ES-I3 (cell line): Measurements from ENCODE around the gene BCAS4.
A peak's percentile ranks its signal among the peaks of the same experiment; 100 is the strongest.
"Not testable (repeated sequence)": the region's sequence is repeated elsewhere in the genome, so short reads cannot be mapped to it uniquely, and the experiment has no call there.

ENCODE experiments used
- H3K36me3 ChIP-seq: 2 replicates; pipeline ENCODE4 v1.6.1; 2013; ENCODE audit warnings: mild to moderate bottlenecking, low read length, control low read depth, moderate library complexity; ENCODE audit not compliant: insufficient read depth
- H3K4me1 ChIP-seq: 2 replicates; pipeline ENCODE4 v1.6.1; 2013; ENCODE audit warnings: mild to moderate bottlenecking, control low read depth, low read length; ENCODE audit not compliant: insufficient read depth
- H3K9ac ChIP-seq: 2 replicates; pipeline ENCODE4 v1.6.1; 2013; ENCODE audit warnings: low read depth, mild to moderate bottlenecking, low read length, moderate library complexity
- H3K9me3 ChIP-seq: 2 replicates; pipeline ENCODE4 v1.6.1; 2013; ENCODE audit warnings: mild to moderate bottlenecking, low read length, moderate library complexity; ENCODE audit not compliant: control insufficient read depth, insufficient read depth

BCAS4 gene

GRCh38 chr20:50783903-50784302 lies 11.0 kb upstream of the BCAS4 start:
- Histone ChIP-seq H3K9me3 (0 out of 2 replicates have a peak, but pooled peaks cover 6% of the 10 kb centered on the region), H3K9ac (no peak overlapping the region), H3K36me3 (no peaks in the 10 kb centered on the region), H3K4me1 (peaks cover 5% of the 10 kb centered on the region; the same call in 1 of the 2 replicates)

GRCh38 chr20:50784464-50784863 lies 10.4 kb upstream of the BCAS4 start:
- Histone ChIP-seq H3K9ac (no peak overlapping the region), H3K36me3 (no peaks in the 10 kb centered on the region), H3K4me1 (peaks cover 5% of the 10 kb centered on the region; the same call in 1 of the 2 replicates), H3K9me3 (0 out of 2 replicates have a peak, but pooled peaks cover 6% of the 10 kb centered on the region)

- Histone ChIP-seq H3K9me3 (0 out of 2 replicates have a peak, but pooled peaks cover 6% of the 10 kb centered on the region), H3K4me1 (peaks cover 20% of the 10 kb centered on the region; the same call in 1 of the 2 replicates), H3K9ac (no peak overlapping the region), H3K36me3 (no peaks in the 10 kb centered on the region)
Measured at GRCh38 chr20:50786703-50787102, 8.2 kb upstream of the BCAS4 start.

GRCh38 chr20:50787181-50787580 lies 7.7 kb upstream of the BCAS4 start:
- H3K36me3 ChIP-seq, result no peaks in the 10 kb centered on the region
- H3K9me3 ChIP-seq, result 0 out of 2 replicates have a peak, but pooled peaks cover 6% of the 10 kb centered on the region
- peaks cover 20% of the 10 kb centered on the region; the same call in 1 of the 2 replicates for H3K4me1 ChIP-seq
- no peak overlapping the region for H3K9ac ChIP-seq

- no peaks in the 10 kb centered on the region for H3K36me3 ChIP-seq
- H3K4me1 ChIP-seq, result peaks cover 20% of the 10 kb centered on the region; the same call in 1 of the 2 replicates
- H3K9me3 ChIP-seq, result 0 out of 2 replicates have a peak, but pooled peaks cover under 1% of the 10 kb centered on the region
- no peak overlapping the region for H3K9ac ChIP-seq
Measured at GRCh38 chr20:50788045-50788991, 6.5 kb upstream of the BCAS4 start.

GRCh38 chr20:50789968-50790650 lies 4.8 kb upstream of the BCAS4 start:
- no peaks in the 10 kb centered on the region for H3K9me3 ChIP-seq
- no peak overlapping the region for H3K9ac ChIP-seq
- H3K36me3 ChIP-seq, result no peaks in the 10 kb centered on the region
- peaks cover 20% of the 10 kb centered on the region; the same call in 1 of the 2 replicates for H3K4me1 ChIP-seq

GRCh38 chr20:50790651-50791277 lies 4.1 kb upstream of the BCAS4 start:
- no peaks in the 10 kb centered on the region for H3K9me3 ChIP-seq
- H3K36me3 ChIP-seq, result no peaks in the 10 kb centered on the region
- 0 out of 2 replicates have a peak overlapping the region, but pooled peaks have one; percentile 21 for H3K9ac ChIP-seq
- H3K4me1 ChIP-seq, result peaks cover 20% of the 10 kb centered on the region; the same call in 1 of the 2 replicates

- peaks cover 20% of the 10 kb centered on the region; the same call in 1 of the 2 replicates for H3K4me1 ChIP-seq
Measured at GRCh38 chr20:50792708-50793574, 1.9 kb upstream of the BCAS4 start.

GRCh38 chr20:50793575-50794016 lies 1.3 kb upstream of the BCAS4 start:
- H3K4me1 ChIP-seq, result peaks cover 16% of the 10 kb centered on the region; the same call in 1 of the 2 replicates
- H3K36me3 ChIP-seq, H3K9me3 ChIP-seq, H3K9ac ChIP-seq: not testable (repeated sequence)

More at GRCh38 chr20:50792708-50793574, 1.9 kb upstream of the BCAS4 start:
- no peak overlapping the region for H3K9ac ChIP-seq
- H3K9me3 ChIP-seq, result no peaks in the 10 kb centered on the region
- no peaks in the 10 kb centered on the region for H3K36me3 ChIP-seq

- H3K9ac ChIP-seq, result peak overlapping the region; percentile 64; the same call in 1 of the 2 replicates
- H3K36me3 ChIP-seq, result no peaks in the 10 kb centered on the region
- no peaks in the 10 kb centered on the region for H3K9me3 ChIP-seq
- H3K4me1 ChIP-seq, result peaks cover 14% of the 10 kb centered on the region; the same call in 1 of the 2 replicates
Measured at GRCh38 chr20:50794181-50794845, 548 bp upstream of the BCAS4 start.

GRCh38 chr20:50797142-50797541 lies 2.3 kb downstream of the BCAS4 start:
- H3K36me3 ChIP-seq, result no peaks in the 10 kb centered on the region
- no peaks in the 10 kb centered on the region for H3K9me3 ChIP-seq
- no peak overlapping the region for H3K9ac ChIP-seq
- H3K4me1 ChIP-seq, result no peaks in the 10 kb centered on the region

GRCh38 chr20:50798650-50799049 lies 3.8 kb downstream of the BCAS4 start:
- no peaks in the 10 kb centered on the region for H3K9me3 ChIP-seq
- no peak overlapping the region for H3K9ac ChIP-seq
- H3K4me1 ChIP-seq, result no peaks in the 10 kb centered on the region

More at GRCh38 chr20:50798650-50799049, 3.8 kb downstream of the BCAS4 start:
- H3K36me3 ChIP-seq, result no peaks in the 10 kb centered on the region
